OCI-LY1 (cell line): ENCODE measurements around the gene SYT7.

ENCODE experiments used
- H2AFZ ChIP-seq: fragments of 200-600 bp; sonication (generic), shearing (Covaris generic); 2 replicates; pipeline ENCODE4 v1.6.0; 2014; ENCODE audit warnings: antibody characterized with exemption, mild to moderate bottlenecking, low read length
- H3F3A ChIP-seq: fragments of 200-600 bp; sonication (generic), shearing (Covaris generic); 2 replicates; pipeline ENCODE4 v1.6.0; 2014; ENCODE audit warnings: mild to moderate bottlenecking, antibody characterized with exemption, low read length, moderate library complexity; ENCODE audit not compliant: insufficient read depth
- H3K27ac ChIP-seq: fragments of 200-600 bp; sonication (generic); 2 replicates; pipeline ENCODE4 v1.5.1; 2014; ENCODE audit warnings: low read length, mixed run types, mild to moderate bottlenecking, low read depth; ENCODE audit not compliant: poor library complexity, severe bottlenecking
- H3K27me3 ChIP-seq: fragments of 200-600 bp; sonication (generic); 2 replicates; pipeline ENCODE4 v1.6.0; 2014; ENCODE audit warnings: antibody characterized with exemption, mild to moderate bottlenecking, low read length, moderate library complexity; ENCODE audit not compliant: insufficient read depth
- H3K36me3 ChIP-seq: fragments of 200-600 bp; sonication (generic); 2 replicates; pipeline ENCODE4 v1.6.1; 2014; ENCODE audit warnings: mild to moderate bottlenecking, antibody characterized with exemption, low read length, moderate library complexity, mixed read lengths; ENCODE audit not compliant: insufficient read depth
- H3K4me1 ChIP-seq: fragments of 200-600 bp; sonication (generic); 2 replicates; pipeline ENCODE4 v1.5.1; 2014; ENCODE audit warnings: mild to moderate bottlenecking, low read length, moderate library complexity; ENCODE audit not compliant: insufficient read depth, severe bottlenecking
- H3K4me2 ChIP-seq: fragments of 200-600 bp; sonication (generic), shearing (Covaris generic); 2 replicates; pipeline ENCODE4 v1.6.1; 2014; ENCODE audit warnings: low read length
- H3K4me3 ChIP-seq: fragments of 200-600 bp; sonication (generic); 2 replicates; pipeline ENCODE4 v1.5.1; 2014; ENCODE audit warnings: low read length, low read depth, mild to moderate bottlenecking, mixed read lengths; ENCODE audit not compliant: poor library complexity, severe bottlenecking
- H3K79me2 ChIP-seq: fragments of 200-600 bp; shearing (Covaris generic); 2 replicates; pipeline ENCODE4 v1.6.1; 2016; ENCODE audit warnings: mixed run types, low read length, mixed read lengths; ENCODE audit not compliant: insufficient read depth
- H3K9ac ChIP-seq: fragments of 200-600 bp; sonication (generic), shearing (Covaris generic); 2 replicates; pipeline ENCODE4 v1.6.1; 2014; ENCODE audit warnings: mild to moderate bottlenecking, low read length, mixed read lengths
- H3K9me2 ChIP-seq: fragments of 200-600 bp; sonication (generic), shearing (Covaris generic); 2 replicates; pipeline ENCODE4 v1.6.1; 2014; ENCODE audit warnings: low read depth, mild to moderate bottlenecking, low read length, mixed read lengths
- H3K9me3 ChIP-seq: fragments of 200-600 bp; shearing (Covaris generic); 2 replicates; pipeline ENCODE4 v1.6.1; 2014; ENCODE audit warnings: low read length, mixed read lengths
- H4K20me1 ChIP-seq: fragments of 200-600 bp; sonication (generic), shearing (Covaris generic); 2 replicates; pipeline ENCODE4 v1.6.0; 2016; ENCODE audit warnings: mild to moderate bottlenecking, low read length; ENCODE audit not compliant: insufficient read depth
- CTCF ChIP-seq: fragments of 200-600 bp; sonication (generic), shearing (Covaris generic); IDR thresholded peaks from 2 replicates; pipeline ENCODE4 v1.5.1; 2017; ENCODE audit warnings: mild to moderate bottlenecking, antibody characterized with exemption, low read length, moderate library complexity, mixed read lengths
- EZH2 ChIP-seq: fragments of 200-600 bp; sonication (generic), shearing (Covaris generic); IDR thresholded peaks from 2 replicates; pipeline ENCODE4 v1.8.0; 2017; ENCODE audit warnings: borderline replicate concordance, mixed run types, mild to moderate bottlenecking, antibody characterized with exemption, low read length, moderate library complexity, mixed read lengths

SYT7 gene

GRCh38 chr11:61587951-61588727 lies 7.3 kb upstream of the SYT7 start:
- Histone ChIP-seq H3K36me3 (no peaks in the 10 kb centered on the region), H3K4me2 (no peak overlapping the region), H3K9ac (no peak overlapping the region), H3K27ac (no peak overlapping the region), H3K27me3 (peaks cover 11% of the 10 kb centered on the region; the same call in 1 of the 2 replicates), H4K20me1 (no peaks in the 10 kb centered on the region), H3K9me3 (no peaks in the 10 kb centered on the region), H3K4me1 (no peaks in the 10 kb centered on the region), H3K79me2 (no peaks in the 10 kb centered on the region), H3K9me2 (no peaks in the 10 kb centered on the region), H2AFZ (no peak overlapping the region), H3F3A (no peaks in the 10 kb centered on the region), H3K4me3 (no peak overlapping the region)
- TF ChIP-seq CTCF (no peak), EZH2 (no peak)

GRCh38 chr11:61587541-61587941 lies 6.7 kb upstream of the SYT7 start:
- no peak overlapping the region for H3K9ac ChIP-seq
- no peaks in the 10 kb centered on the region for H3K79me2 ChIP-seq
- no peak overlapping the region for H3K4me2 ChIP-seq
- no peak overlapping the region for H3K27ac ChIP-seq
- no peaks in the 10 kb centered on the region for H3K9me3 ChIP-seq
- no peaks in the 10 kb centered on the region for H3K9me2 ChIP-seq
- no peaks in the 10 kb centered on the region for H4K20me1 ChIP-seq
- H3K27me3 ChIP-seq: peaks cover 11% of the 10 kb centered on the region; the same call in 1 of the 2 replicates
- no peaks in the 10 kb centered on the region for H3K36me3 ChIP-seq
- no peak overlapping the region for H3K4me3 ChIP-seq
- no peaks in the 10 kb centered on the region for H3F3A ChIP-seq
- no peak overlapping the region for H2AFZ ChIP-seq
- no peaks in the 10 kb centered on the region for H3K4me1 ChIP-seq
- TF ChIP-seq EZH2 (no peak), CTCF (no peak)

- H4K20me1 ChIP-seq: no peaks in the 10 kb centered on the region
- H3K79me2 ChIP-seq: no peaks in the 10 kb centered on the region
- H3K9me3 ChIP-seq: no peaks in the 10 kb centered on the region
- no peaks in the 10 kb centered on the region for H3F3A ChIP-seq
- H3K4me3 ChIP-seq: no peak overlapping the region
- no peaks in the 10 kb centered on the region for H3K9me2 ChIP-seq
- no peak overlapping the region for H3K9ac ChIP-seq
- no peaks in the 10 kb centered on the region for H3K36me3 ChIP-seq
- no peak overlapping the region for H2AFZ ChIP-seq
- H3K4me1 ChIP-seq: no peaks in the 10 kb centered on the region
- no peak overlapping the region for H3K27ac ChIP-seq
- TF ChIP-seq EZH2 (no peak), CTCF (no peak)
- no peak overlapping the region for H3K4me2 ChIP-seq
- peaks cover 13% of the 10 kb centered on the region for H3K27me3 ChIP-seq
These were observed 6.0 kb upstream of the SYT7 start for GRCh38 chr11:61586792-61587430.
